ENCODE measurements around the gene RNF144A.

- no peak for TF ChIP-seq MAX (IDR thresholded peaks at IDR 0.05; ENCODE audit: low read depth, low read length)
- no peak for TF ChIP-seq POLR2A (IDR thresholded peaks at IDR 0.05; ENCODE audit: low read depth, low read length)
- no peak for TF ChIP-seq IRF3 (IDR thresholded peaks at IDR 0.05)
- TF ChIP-seq KDM1A (IDR thresholded peaks at IDR 0.05; ENCODE audit: borderline replicate concordance) = no peak
- TF ChIP-seq CTCF (IDR thresholded peaks at IDR 0.05 in 2 of 3, conservative IDR thresholded peaks at IDR 0.05 in 1 of 3; ENCODE audit: control insufficient read depth in 2 of 3, extremely low read depth in 1 of 3, insufficient read depth in 1 of 3, low read depth in 3 of 3, low read length in 3 of 3) = no peak
These were observed 98.9 kb downstream of the RNF144A start for GRCh38 chr2:7016148-7016547.
